Fibroblast of lung (primary cell): Measurements from ENCODE around the gene ZNF576. TPM values are rescaled to one million over a fixed set of nuclear protein-coding genes. Genes with fewer than 3 reads are reported as not detected.

Source experiments
- DNase-seq, 2 donors: peaks; one replicate each; pipeline versions ENCODE4 v3.0.0 to v3.0.0-alpha.2; 2010; ENCODE audit warnings: low read depth in 2 of 2
- H2AFZ ChIP-seq: 2 replicates; pipeline ENCODE4 v1.5.1; 2012; ENCODE audit warnings: low read length, control low read depth, inconsistent platforms
- H3K27ac ChIP-seq: 2 replicates; pipeline ENCODE4 v1.5.1; 2011; ENCODE audit warnings: low read length, control low read depth; ENCODE audit not compliant: insufficient read depth
- H3K27me3 ChIP-seq: 2 replicates; pipeline ENCODE4 v1.5.1; 2011; ENCODE audit warnings: mild to moderate bottlenecking, low read length; ENCODE audit not compliant: control insufficient read depth, insufficient read depth
- H3K36me3 ChIP-seq: 2 replicates; pipeline ENCODE4 v1.5.1; 2011; ENCODE audit warnings: low read length; ENCODE audit not compliant: control insufficient read depth, insufficient read depth
- H3K4me1 ChIP-seq: 2 replicates; pipeline ENCODE4 v1.5.1; 2011; ENCODE audit warnings: low read length; ENCODE audit not compliant: control insufficient read depth, insufficient read depth; ENCODE audit errors: extremely low read depth
- H3K4me2 ChIP-seq: 2 replicates; pipeline ENCODE4 v1.5.1; 2011; ENCODE audit warnings: low read length, control low read depth; ENCODE audit not compliant: insufficient read depth; ENCODE audit errors: extremely low read depth
- H3K4me3 ChIP-seq, 4 experiments: fragments of 200-600 bp in 1 of 4; sonication (generic) in 1 of 4; replicated peaks in 1 of 4; 2 replicates each; pipeline ENCODE4 v1.5.1; 2011 to 2016; ENCODE audit warnings: low read length in 4 of 4, low read depth in 3 of 4, mild to moderate bottlenecking in 3 of 4, control low read depth in 2 of 4, inconsistent platforms in 1 of 4, mixed read lengths in 1 of 4; ENCODE audit not compliant: insufficient read depth in 1 of 4; ENCODE audit errors: control extremely low read depth in 1 of 4
- H3K79me2 ChIP-seq: 2 replicates; pipeline ENCODE4 v1.5.1; 2012; ENCODE audit warnings: mild to moderate bottlenecking, low read length, inconsistent platforms; ENCODE audit not compliant: control insufficient read depth, insufficient read depth
- H3K9ac ChIP-seq: 2 replicates; pipeline ENCODE4 v1.5.1; 2011; ENCODE audit warnings: mild to moderate bottlenecking, low read length, control low read depth; ENCODE audit not compliant: insufficient read depth
- H3K9me3 ChIP-seq: 2 replicates; pipeline ENCODE4 v1.5.1; 2012; ENCODE audit warnings: low read depth, low read length; ENCODE audit not compliant: control insufficient read depth, insufficient read depth
- H4K20me1 ChIP-seq: 2 replicates; pipeline ENCODE4 v1.5.1; 2011; ENCODE audit warnings: low read length; ENCODE audit not compliant: control insufficient read depth, insufficient read depth; ENCODE audit errors: extremely low read depth
- EZH2 ChIP-seq: IDR thresholded peaks from 2 replicates; pipeline ENCODE4 v1.5.1; 2012; ENCODE audit warnings: low read length, control low read depth, mild to moderate bottlenecking; ENCODE audit errors: missing control alignments
- polyA plus RNA-seq, 2 donors: library from polyadenylated mRNA; depleted of rRNA in 1 of 2; stranded (reverse) in 1 of 2; unstranded in 1 of 2; fragments of >200 nt; gene quantifications; 2 replicates each; pipeline ENCODE4 v1.2.1, GENCODE V29; 2011 to 2012; ENCODE audit warnings: missing spikeins in 1 of 2
- total RNA-seq: library from RNA; depleted of rRNA; stranded (reverse); fragments of >200 nt; gene quantifications from 2 replicates; pipeline ENCODE4 v1.2.1, GENCODE V29; 2014
- TF ChIP-seq, protein P1 (sequence below), 2 donors: IDR thresholded peaks in 1 of 2; conservative IDR thresholded peaks in 1 of 2; 1 replicate in 1 of 2; 2 replicates in 1 of 2; pipeline ENCODE4 v1.5.1; 2011 to 2012; ENCODE audit warnings: low read length in 2 of 2, control low read depth in 1 of 2, inconsistent platforms in 1 of 2, low read depth in 1 of 2, mild to moderate bottlenecking in 1 of 2

The ZNF576 gene
- total and polyA plus RNA-seq, 2 donors (not counting 1 experiment from before 2014, with no cell fraction given): 7.0 to 9.7 TPM

DNA sequence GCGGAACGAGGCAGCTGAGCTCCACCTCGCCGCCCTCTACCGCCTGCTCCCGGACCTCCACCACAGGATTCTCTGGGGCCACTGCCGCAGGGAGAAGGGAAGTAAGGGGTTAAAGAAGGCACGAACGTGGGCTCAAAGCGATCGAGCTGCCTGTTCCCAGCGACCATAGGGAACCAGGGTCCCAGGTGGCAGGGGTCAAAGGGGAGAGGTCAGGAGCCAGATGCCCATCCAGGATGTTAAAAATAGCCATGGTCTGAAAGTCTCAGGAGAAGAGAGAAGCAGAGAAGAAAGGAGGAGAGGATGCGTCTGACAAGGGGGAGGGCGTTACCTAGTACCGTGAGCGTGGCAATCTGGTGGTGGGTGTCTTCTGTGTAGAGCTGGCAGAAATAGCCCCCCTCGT is 30.4 kb downstream of the ZNF576 start:
- no peaks in the 10 kb centered on the region for H3K27me3 ChIP-seq
- no peaks in the 10 kb centered on the region for H3K79me2 ChIP-seq
- no peak overlapping the region for H3K4me2 ChIP-seq
- no peak for TF ChIP-seq EZH2
- TF ChIP-seq, protein P1, sequence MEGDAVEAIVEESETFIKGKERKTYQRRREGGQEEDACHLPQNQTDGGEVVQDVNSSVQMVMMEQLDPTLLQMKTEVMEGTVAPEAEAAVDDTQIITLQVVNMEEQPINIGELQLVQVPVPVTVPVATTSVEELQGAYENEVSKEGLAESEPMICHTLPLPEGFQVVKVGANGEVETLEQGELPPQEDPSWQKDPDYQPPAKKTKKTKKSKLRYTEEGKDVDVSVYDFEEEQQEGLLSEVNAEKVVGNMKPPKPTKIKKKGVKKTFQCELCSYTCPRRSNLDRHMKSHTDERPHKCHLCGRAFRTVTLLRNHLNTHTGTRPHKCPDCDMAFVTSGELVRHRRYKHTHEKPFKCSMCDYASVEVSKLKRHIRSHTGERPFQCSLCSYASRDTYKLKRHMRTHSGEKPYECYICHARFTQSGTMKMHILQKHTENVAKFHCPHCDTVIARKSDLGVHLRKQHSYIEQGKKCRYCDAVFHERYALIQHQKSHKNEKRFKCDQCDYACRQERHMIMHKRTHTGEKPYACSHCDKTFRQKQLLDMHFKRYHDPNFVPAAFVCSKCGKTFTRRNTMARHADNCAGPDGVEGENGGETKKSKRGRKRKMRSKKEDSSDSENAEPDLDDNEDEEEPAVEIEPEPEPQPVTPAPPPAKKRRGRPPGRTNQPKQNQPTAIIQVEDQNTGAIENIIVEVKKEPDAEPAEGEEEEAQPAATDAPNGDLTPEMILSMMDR (conservative IDR thresholded peaks at IDR 0.05 in 1 of 2, IDR thresholded peaks at IDR 0.05 in 1 of 2; ENCODE audit: low read depth in 1 of 2, low read length in 2 of 2): no peak
- H3K27ac ChIP-seq: no peak overlapping the region
- no peak overlapping the region for H2AFZ ChIP-seq
- no peaks in the 10 kb centered on the region for H3K4me1 ChIP-seq
- H3K9me3 ChIP-seq: no peaks in the 10 kb centered on the region
- H3K36me3 ChIP-seq: no peaks in the 10 kb centered on the region
- H4K20me1 ChIP-seq: no peaks in the 10 kb centered on the region
- H3K9ac ChIP-seq: no peak overlapping the region
- H3K4me3 ChIP-seq: no peak overlapping the region
- no peak for DNase-seq

DNA sequence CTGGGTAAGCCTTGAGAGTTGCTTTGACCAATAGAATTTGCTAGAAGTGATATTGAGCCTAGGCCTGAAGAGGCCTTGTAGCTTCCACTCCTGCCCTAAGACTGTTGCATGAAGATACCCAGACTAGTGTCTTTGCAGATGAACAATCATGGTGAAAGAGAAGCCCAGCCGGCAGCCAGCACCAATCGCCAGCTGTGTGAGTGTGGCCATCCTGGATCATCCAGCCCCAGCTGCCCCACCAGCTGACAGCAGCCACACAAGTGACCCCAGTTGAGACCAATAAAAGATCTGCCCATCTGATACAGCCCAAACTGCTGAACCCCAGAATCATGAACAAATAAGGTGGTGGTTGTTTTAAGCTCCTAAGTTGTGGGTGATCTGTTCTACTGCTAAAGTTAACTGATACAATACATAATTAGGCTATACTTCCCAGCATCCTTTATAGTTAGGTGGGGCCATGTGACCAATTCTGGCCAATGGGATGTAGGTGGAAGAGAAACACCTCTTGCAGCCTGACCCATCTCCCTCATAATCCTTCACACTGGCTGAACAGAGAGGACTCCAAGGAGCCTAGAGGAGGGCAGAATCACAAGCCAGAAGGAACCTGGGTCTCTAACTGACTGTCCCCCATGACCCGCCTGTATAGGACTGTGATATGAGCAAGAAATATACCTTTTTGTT is 32.4 kb downstream of the ZNF576 start:
- DNase-seq: no peak
- Histone ChIP-seq H3K4me2 (no peak overlapping the region), H2AFZ (no peak overlapping the region), H3K36me3 (no peaks in the 10 kb centered on the region), H3K9me3 (no peaks in the 10 kb centered on the region), H4K20me1 (no peaks in the 10 kb centered on the region), H3K27me3 (no peaks in the 10 kb centered on the region), H3K79me2 (no peaks in the 10 kb centered on the region), H3K4me1 (no peaks in the 10 kb centered on the region), H3K27ac (no peak overlapping the region), H3K4me3 (no peak overlapping the region), H3K9ac (no peak overlapping the region)
- TF ChIP-seq EZH2: no peak
- TF ChIP-seq, protein P1 (conservative IDR thresholded peaks at IDR 0.05 in 1 of 2, IDR thresholded peaks at IDR 0.05 in 1 of 2; ENCODE audit: low read depth in 1 of 2, low read length in 2 of 2): no peak

DNA sequence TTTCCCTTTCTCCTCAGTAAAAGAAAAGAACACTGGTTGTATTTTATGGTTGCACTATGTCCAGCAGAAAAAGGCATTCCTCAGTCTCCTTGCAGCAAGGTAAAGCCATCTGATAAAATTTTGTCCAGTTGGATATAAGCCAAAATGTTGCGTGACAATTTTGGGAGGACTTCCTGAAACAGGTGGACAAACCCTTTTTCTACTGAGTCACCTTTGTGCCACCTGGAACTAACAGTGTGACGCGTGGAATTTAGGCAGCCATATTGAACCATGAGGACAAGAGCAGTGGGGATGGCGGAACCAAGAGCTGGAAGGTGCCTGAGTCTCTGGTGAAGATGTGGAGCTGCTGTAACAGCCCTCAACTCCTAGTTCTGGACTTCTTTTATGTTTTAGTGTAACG is 35.1 kb downstream of the ZNF576 start:
- peaks cover 7% of the 10 kb centered on the region for H3K27me3 ChIP-seq
- H3K79me2 ChIP-seq: no peaks in the 10 kb centered on the region
- H3K4me3 ChIP-seq: no peak overlapping the region
- no peak for DNase-seq
- no peak overlapping the region for H3K9ac ChIP-seq
- H3K4me2 ChIP-seq: no peak overlapping the region
- no peak for TF ChIP-seq EZH2
- TF ChIP-seq, protein P1 (conservative IDR thresholded peaks at IDR 0.05 in 1 of 2, IDR thresholded peaks at IDR 0.05 in 1 of 2; ENCODE audit: low read depth in 1 of 2, low read length in 2 of 2): no peak
- no peaks in the 10 kb centered on the region for H3K36me3 ChIP-seq
- no peak overlapping the region for H2AFZ ChIP-seq
- H4K20me1 ChIP-seq: no peaks in the 10 kb centered on the region
- H3K27ac ChIP-seq: no peak overlapping the region
- H3K4me1 ChIP-seq: peaks cover 9% of the 10 kb centered on the region
- no peaks in the 10 kb centered on the region for H3K9me3 ChIP-seq
